Posterior cingulate gyrus (tissue), 11 donors: ENCODE data around the gene AHCTF1.
"Not testable (repeated sequence)": the region's sequence is repeated elsewhere in the genome, so short reads cannot be mapped to it uniquely, and the experiment has no call there.

Experiments used
- DNase-seq, 10 donors: peaks; one replicate each; pipeline versions ENCODE4 v3.0.0 to v3.0.0-alpha.2; 2020 to 2021; ENCODE audit warnings: mixed read lengths in 3 of 10
- intact Hi-C: fragments of 100-400 bp; cut with DNase I; formaldehyde crosslinking; loops from one replicate; pipeline ENCODE4 v1.15.1; 2023

Gene AHCTF1

DNA sequence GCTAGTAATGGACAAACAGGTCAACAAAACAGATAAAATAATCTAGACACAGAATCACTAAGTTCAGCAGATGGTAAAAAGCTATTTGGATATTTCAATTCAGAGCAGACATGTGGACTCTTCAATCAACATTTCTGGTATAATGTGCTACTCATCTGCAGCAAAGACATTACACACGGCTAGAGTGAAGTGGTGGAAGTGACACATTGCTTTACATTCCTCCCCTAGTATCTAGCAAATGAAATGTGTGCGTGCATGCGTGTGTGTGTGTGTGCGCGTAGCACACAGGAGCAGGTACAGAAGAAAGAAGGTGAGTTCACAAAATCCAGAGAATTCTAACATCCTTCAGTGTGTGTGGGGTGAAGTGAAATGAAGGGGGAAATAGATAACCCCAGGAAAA is 8.3 kb downstream of the AHCTF1 start:
- no peak for DNase-seq
- intact Hi-C loops = no loop called here

DNA sequence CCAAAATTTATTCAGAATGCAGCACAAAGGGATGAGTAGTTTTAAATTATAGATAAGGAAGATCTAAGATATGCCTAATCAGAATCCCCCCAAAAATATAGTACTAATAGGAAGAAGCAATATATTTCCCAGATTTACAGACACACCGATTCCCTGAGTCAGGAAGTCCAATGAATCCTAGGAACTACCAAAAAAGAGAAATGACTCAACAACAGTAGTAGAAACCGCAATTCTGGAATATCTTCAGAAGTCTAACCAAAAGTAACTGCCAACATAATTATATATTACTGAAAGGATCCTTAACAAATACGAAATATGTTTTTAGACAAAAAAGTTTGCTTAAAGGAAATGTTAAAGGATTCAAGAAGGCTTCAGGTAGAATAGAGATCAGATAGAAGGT is 10.3 kb downstream of the AHCTF1 start:
- intact Hi-C loops = no loop called here
- DNase-seq = no peak

DNA sequence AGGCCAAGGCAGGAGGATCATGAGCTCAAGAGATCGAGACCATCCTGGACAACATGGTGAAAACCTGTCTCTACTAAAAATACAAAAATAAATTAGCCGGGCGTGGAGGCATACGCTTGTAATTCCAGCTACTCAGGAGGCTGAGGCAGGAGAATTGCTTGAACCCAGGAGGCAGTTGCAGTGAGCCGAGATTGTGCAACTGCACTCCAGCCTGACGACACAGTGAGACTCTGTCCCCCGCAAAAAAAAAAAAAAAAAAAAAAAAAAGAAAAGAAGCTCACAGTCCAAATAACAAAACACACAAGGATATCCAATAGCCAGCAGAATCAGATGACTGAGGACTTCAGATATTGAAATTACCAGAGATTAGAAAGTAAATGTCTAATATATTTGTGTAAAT is 11.8 kb downstream of the AHCTF1 start:
- no peak for DNase-seq
- intact Hi-C loops = no loop called here

DNA sequence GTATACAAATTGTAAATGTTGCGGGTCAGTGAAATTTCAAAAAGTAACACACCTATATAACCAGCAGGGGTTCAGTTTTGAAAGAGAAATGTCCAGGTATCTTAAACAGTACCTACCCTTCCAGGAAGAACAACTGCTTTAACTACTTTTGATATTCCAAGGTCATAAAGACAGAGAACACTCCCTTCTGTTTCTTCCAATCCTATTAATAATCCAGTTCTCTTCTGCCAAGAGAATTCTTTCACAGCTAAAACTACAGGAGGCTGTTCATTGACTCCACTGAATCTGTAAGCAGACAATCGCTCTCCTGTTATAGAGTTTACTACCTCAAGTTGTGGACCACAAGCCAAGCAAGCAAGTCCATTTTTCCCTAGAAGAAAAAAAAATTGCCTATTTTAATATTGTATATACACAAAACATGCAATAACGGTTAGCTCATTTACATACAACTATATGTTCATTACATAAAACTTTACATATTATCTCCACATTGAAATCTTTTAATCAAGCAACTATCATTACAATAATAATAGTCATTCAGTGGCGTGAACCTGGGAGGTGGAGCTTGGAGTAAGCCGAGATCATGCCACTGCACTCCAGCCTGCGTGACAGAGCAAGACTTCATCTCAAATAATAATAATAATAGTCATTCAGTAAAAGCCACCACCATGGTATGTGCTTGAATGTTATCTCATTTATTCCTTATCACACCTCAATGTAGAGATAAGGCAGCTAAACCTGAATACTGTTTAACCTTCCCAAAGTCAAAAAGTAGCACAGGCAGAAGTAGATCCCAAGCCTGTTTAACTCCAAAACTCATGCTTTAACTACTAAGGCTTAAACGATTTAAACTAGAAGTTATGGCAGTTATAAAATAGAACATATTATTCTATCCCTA is 15.5 kb downstream of the AHCTF1 start:
- DNase-seq, intact Hi-C loops: not testable (repeated sequence)

DNA sequence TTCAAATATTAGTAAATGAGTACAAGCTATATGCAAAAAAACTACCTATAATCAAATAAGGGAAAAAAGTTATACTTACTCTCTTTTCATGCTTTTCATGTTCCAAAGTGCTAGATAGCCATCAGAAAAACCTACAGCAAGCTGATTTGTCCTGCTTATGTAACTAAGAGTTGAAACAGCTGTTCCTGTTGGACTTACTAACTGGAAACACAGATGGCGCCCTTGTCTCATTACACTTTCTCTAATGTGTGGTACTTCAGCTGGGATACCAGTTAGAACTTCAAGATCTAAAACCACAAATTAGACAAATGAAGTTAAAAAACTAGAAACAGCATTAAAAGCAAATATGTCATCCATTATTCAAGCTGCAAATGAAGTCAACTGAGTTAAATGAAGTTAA is 24.3 kb downstream of the AHCTF1 start:
- intact Hi-C loops = loop anchor here (10.0 kb wide), 1 partner anchor 57 kb away; no protein-coding TSS in a partner anchor
- DNase-seq = peak in 1 of 10 donors; percentile 16

DNA sequence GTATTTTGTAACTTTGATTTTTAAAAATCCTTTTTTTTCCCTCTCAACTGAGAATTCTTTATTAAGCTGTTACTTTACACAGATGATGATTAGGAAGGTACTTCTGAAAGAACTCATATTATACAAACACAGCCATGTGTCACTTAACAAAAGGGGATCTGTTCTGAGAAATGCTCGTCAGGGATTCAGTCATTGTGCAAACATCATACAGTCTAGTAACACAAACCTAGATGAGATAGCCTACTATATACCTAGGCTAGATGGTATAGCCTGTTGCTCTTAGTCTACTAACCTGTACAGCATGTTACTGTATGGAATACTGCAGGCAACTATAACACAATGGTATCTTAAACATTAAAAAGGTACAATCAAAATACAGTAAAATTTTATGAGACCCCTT is 24.9 kb downstream of the AHCTF1 start:
- intact Hi-C loops = loop anchor here (10.0 kb wide), 1 partner anchor 58 kb away; no protein-coding TSS in a partner anchor
- DNase-seq = no peak

DNA sequence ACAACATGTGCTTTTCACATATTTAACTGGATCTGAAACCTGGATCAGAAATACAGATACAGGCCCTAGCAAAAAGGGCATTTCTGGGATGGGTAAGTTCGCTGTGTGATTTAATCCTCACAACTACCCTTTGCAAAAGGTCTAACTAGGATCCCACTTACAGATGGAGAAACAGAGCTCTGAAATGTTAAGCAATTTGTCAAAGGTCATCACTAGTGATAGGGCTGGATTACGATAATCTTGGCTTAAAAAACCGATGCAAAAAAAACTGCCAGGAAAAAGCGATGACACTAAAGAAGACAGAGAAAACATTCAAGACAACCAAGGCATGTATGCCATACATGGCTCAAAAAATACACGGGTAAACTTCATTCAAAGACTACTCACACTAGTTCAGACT is 29.9 kb downstream of the AHCTF1 start:
- DNase-seq = no peak
- intact Hi-C loops = loop anchor here (10.0 kb wide), 1 partner anchor 63 kb away; no protein-coding TSS in a partner anchor

DNA sequence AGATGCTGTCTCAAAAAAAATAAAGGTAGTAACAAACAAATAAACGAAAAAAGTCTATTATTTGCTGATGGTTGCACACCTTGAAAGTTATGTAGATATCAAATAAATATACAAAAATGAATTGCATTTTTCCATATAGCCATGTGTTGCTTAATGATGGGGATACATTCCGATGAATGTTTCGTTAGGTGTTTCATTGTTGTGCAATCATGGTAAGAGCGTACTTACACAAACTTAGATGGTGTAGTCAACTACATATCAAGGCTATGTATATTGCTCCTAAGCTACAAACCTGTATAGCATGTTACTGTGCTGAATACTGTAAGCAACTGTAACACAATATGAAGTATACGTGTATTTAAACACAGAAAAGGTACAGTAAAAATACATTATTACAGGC is 34.4 kb downstream of the AHCTF1 start:
- intact Hi-C loops = no loop called here
- no peak for DNase-seq

DNA sequence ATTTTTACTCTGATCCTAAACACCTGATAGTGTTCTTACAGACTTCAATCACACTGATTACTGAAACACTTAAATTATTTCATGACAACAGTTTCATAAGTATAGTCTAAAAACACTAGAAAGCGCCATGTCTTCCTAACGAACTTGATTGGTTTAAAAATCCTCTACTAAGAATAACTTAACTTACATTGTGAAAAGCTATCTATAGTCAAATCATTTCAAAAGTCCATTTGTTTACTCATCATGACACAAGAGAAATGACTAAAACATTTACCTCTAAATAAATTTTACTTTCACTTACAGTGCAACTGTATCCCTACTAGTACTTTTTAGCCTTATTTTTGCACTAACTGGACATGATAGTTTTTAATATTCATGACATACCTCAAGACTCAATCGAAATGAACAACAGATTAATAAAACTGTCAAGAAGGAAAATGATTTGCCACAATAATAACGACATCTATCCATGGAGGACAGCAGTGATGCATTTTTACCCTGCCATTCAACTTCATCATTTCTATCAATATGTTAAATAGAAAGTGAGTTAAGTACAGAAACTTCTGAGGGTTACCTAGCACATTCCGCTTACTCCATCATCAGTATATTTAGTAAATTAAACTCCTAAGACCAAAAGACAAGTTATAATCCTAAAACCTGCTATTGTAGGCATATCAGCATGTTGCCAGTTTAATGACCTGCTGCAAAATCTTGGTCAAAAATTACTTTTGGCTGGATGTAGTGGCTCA is 38.4 kb downstream of the AHCTF1 start:
- no peak for DNase-seq
- intact Hi-C loops = no loop called here

DNA sequence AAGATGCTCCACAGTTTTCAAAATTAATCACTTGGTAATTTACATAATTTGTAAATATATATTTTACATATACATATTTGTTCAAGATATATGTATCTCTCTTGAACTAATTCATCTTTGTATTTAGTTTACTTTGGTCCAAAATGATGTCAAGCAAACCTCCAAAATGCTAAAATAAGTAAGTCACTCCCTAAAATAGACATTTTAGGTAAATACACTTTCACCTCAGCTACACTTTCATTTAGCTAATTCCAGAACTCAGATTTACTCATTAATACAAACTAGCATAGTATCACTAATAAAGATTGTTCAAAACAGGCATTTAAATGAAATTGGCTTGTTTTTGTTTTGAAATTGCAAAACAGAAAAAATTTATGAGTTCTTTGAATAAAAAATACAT is 40.6 kb downstream of the AHCTF1 start:
- intact Hi-C loops = no loop called here
- DNase-seq = no peak

DNA sequence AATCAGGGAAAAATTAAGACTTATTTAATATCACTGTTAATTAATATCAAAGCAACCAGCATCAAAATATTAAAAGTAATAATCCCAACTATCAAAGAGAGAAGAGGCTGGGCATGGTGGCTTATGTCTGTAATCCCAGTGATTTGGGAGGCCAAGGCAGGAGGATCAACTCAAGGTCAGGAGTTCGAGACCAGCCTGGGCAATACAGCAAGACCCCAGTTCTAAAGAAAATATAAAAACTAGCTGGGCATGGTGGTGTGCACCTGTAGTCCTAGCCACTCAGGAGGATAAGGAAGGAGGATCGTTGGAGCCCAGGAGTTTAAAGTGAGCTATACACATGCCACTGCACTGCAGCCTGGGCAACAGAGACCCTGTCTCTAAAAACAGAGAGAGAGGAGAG is 43.2 kb downstream of the AHCTF1 start:
- intact Hi-C loops = no loop called here
- DNase-seq = no peak

DNA sequence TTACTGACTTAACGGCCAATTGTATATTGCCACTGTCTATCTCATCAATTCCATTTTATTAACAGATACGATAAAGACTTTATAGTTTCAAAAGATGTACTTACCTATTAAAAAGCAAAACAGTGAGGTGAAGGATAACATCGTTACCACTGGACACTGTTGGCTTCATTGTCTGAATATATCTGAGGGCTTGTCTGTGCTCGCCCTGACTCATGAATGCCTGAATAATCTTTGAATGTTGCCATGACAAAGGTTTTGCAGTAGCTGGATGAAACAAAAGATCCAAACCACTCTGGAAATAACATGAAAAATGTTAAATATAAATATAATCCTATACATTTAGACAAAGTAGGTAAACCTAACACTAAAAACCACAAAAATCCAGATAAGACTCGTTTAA is 46.4 kb downstream of the AHCTF1 start:
- DNase-seq, intact Hi-C loops: not testable (repeated sequence)

DNA sequence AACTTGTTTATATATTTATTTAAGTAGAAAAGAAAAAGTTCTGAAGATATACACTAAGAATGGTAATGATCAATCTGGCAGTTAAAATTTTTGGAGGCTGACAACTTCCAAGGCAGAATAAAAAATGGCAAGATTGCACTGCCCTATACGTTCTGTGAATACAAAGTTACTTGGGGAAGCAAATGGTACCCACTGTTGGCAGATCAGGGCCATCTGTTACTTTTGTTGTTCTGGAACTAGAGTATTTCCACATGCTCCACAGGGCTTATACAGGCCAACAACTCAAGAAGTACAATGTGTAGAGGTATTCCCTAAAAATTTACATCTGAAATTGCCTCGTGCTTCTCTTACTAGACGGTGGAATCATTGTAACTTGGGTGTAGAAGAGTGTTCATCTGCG is 53.2 kb downstream of the AHCTF1 start:
- intact Hi-C loops = no loop called here
- DNase-seq = no peak

DNA sequence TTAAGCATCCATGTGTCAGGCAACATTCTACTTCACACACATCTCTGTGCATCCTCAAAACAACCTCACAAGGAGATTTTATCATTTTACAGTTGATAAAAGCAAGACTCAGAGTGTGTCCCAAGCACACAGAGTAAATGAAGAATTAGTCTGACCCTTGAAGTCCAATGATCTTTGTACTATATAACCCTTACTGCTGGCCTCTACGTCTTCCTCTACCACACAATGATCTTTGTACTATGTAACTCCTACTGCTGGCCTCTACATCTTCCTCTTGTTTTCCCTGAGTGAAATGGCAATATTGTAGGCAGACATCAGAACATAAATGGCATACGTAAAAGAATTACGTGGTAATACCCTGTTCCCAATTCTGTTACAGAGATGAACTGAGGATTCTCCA is 55.3 kb downstream of the AHCTF1 start:
- DNase-seq = no peak
- intact Hi-C loops = no loop called here

DNA sequence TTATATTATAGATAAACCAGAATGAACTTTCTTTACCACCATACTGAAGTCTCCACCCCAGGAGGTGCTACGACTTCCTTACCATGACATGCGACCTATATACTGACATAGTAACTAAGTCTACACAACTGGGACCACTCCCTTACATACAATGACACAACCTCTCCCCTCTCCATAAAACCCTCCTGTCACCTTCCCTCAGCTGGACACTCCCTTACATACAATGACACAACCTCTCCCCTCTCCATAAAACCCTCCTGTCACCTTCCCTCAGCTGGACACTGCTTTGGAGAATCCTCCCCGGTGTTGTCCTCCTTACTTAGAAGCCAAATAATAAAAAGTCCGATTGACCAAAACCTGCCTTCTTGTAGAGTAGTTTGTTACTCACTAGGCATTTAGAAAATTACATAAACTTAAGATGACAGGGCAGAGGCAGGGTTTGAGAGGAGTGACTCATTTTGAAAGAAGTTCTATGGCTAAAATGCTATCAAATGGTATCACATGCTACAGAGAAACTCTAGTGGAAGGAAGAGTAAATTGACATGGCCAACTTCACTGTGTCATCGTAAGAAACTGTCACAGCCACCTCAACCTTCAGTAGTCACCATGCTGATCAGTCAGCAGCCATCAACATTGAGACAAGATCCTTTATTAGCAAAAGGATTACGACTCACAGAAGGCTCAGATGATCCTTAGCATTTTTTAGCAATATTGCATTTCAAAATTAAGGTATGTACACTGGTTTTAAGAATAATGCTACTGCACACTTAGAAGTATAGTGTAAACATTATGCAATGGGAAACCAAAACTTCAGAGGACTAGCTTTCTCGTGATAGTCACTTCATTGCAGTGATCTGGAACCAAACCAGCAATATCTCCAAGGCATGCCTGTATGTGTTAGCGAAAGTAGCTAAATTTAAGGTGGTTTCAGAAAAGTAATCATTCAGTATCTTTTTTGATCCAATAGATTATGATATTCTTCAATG is 56.4 kb downstream of the AHCTF1 start:
- DNase-seq = no peak
- intact Hi-C loops = no loop called here

DNA sequence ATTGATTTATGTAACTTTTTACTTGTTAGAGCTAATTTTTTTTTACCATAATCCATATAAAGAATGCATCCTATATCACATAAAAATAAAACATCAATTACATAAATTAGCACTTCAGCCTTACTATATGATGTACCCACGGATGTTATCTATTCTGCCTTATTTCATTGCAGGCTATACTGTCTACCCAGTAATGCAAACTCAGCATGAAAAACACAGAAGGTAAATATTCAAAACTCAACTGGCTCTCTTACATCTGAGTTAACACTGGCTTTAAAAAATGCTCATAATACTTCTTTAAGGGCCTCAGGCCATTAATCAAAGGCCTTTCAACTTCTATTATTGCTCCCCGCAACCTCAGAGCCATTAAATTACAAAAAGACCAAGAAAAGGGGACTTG is 65.8 kb downstream of the AHCTF1 start:
- intact Hi-C loops = no loop called here
- DNase-seq = no peak

DNA sequence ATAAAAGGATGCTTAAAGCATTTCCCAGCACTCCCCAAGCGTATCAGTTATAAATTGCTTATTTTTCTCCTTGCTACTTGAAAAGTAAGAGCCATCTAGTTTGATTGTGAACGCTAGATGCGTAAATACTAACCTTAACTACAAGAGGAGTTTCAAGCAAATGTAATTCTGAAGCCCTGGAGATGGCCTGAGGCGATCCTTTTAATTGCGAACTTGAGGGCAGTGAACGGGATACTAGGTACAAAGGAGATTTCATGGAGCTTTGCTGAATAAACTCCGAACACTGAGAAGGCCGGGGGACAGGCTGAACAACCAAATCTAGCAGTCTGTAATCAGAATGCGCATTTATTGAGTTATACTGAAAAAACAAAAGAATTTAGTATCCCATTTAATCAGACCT is 68.0 kb downstream of the AHCTF1 start:
- intact Hi-C loops, DNase-seq: not testable (repeated sequence)

DNA sequence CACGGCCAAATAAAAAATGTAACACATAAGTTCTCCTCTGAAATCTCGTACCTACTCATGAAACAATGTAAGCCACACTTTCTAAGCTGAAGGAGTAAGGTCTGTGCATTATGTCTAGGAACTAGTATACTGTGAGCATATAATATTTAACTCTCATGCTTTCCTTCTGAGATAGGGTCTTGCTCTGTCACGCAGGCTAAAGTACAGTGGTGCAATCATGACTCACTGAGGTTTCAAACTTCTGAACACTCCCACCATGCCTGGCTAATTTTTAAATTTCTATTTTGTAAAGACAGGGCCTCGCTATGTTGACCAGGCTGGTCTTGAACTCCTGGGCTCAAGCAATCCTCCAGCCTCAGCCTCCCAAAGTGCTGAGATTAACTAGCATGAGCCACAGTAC is 71.3 kb downstream of the AHCTF1 start:
- DNase-seq = no peak
- intact Hi-C loops = no loop called here

DNA sequence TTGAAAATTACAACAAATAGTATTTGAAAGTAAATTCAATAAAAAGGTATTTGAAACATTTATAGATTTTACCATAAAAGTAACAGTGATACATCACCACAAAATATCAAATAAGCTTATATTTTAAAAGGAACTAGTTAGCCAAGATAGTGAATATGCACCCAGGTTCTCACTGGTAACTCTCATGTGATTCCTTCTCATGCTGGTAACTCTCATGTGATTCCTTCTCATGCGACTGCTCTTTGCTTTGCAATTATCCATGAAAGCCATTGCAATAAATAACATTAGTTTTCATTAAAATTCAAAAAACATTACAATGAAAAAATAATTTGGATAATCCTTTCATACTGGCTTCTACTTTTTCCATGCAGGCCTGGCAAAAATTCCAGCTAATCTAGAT is 75.4 kb downstream of the AHCTF1 start:
- intact Hi-C loops = no loop called here
- DNase-seq = no peak

DNA sequence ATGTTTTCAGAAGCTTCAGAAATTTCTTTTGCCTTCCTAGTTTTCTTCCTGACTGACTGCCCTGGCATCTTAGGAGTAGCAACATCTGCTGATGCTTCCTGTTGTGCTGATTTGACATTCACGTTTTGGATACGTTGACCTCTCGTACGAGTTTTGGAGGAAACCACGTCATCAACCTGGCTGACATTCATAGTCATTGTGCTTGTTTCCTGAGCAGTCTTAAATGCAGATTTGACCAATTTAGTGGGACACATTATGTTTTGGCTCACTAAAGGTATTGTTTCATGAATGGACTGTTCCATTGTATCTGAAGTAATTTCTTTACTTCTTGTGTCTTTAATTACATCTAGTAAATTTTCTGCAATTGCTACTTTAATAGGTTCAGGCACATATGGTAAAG is 81.1 kb downstream of the AHCTF1 start:
- intact Hi-C loops, DNase-seq: not testable (repeated sequence)

DNA sequence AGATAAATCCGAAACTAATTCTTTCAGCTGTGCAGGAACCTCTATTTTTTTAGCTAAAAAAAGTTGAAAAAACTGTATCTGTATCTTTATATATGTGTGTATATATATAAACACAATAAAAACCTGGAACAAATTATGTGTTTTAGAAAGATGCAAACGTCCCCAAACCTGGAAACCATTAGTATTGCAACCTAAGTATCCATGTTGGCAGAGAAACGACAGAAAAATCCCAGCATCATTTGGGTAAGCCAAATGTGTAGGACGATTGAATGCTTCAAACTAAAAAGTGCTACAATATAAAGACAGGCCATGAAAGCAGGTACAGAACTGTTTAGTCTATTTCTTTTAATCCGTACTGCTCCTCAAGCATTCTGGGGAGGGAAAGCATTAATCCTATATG is 87.9 kb downstream of the AHCTF1 start:
- no peak for DNase-seq
- intact Hi-C loops = no loop called here
